Prostate gland (tissue), 2 donors: ENCODE measurements around the gene FAM193B.

Experiments
- CTCF ChIP-seq, 4 experiments: fragments of 200-600 bp in 2 of 4; fragments of 450-650 bp in 2 of 4; sonication (generic) in 2 of 4; IDR thresholded peaks; 1 replicate in 3 of 4; 2 replicates in 1 of 4; pipeline ENCODE4 v1.5.1; 2016 to 2019; ENCODE audit warnings: antibody characterized with exemption in 4 of 4, mild to moderate bottlenecking in 2 of 4, moderate library complexity in 2 of 4
- POLR2AphosphoS5 ChIP-seq: sonication (generic); formaldehyde crosslinking; IDR thresholded peaks from one replicate; pipeline ENCODE4 v1.6.1; 2017; ENCODE audit warnings: antibody characterized with exemption

GRCh38 chr5:177531209-177531940, 23.0 kb downstream of the FAM193B start:
- no peak for TF ChIP-seq CTCF (IDR thresholded peaks at IDR 0.05)
- no peak for TF ChIP-seq POLR2AphosphoS5
